Measurements from ENCODE around the gene NAPB.

DNA sequence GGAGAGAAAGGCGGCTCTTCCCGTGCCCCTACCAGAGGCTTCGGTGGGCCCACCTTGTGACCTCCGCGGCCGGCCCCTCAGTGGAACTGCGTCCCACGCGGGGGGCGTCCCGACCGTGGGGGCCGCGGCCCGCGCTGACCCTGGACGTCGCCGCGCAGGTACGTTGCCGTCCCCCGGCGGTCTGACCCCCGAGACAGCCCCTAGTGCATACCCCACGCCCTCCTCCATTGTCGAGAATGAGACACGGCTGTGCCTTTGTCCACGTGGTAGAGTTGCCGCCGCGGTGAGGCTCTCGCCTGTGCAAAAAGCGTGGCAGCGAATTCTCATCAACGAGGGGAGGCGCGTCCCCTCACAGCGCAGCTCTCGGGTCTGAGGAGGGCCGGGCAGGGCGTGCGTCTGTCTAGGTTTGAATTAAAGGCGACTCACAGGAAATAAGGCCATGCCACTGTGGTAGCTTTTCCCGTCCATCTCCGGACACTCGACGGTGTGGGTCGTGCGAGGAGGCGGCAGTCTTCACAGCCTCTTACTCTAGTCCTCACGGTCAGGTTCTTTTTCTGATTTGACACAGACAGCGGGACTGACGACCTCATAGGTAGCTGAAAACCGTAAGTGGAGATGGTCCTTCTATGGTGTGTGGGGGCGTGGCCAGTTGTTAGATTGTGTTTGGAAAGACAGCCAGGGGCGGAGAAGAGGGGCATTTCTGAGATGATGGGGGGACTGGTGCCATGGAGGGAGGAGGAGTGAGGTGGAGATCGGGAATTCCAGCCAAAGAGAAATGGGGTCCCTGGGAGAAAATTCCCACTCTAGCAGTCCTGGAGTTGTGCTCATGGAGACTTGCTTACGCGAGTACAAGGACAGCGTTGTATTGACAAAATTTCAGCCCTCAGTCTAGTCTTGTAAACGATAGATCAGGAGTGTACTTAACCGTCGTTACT is 70.1 kb downstream of the NAPB start:
- TF ChIP-seq, protein P1, sequence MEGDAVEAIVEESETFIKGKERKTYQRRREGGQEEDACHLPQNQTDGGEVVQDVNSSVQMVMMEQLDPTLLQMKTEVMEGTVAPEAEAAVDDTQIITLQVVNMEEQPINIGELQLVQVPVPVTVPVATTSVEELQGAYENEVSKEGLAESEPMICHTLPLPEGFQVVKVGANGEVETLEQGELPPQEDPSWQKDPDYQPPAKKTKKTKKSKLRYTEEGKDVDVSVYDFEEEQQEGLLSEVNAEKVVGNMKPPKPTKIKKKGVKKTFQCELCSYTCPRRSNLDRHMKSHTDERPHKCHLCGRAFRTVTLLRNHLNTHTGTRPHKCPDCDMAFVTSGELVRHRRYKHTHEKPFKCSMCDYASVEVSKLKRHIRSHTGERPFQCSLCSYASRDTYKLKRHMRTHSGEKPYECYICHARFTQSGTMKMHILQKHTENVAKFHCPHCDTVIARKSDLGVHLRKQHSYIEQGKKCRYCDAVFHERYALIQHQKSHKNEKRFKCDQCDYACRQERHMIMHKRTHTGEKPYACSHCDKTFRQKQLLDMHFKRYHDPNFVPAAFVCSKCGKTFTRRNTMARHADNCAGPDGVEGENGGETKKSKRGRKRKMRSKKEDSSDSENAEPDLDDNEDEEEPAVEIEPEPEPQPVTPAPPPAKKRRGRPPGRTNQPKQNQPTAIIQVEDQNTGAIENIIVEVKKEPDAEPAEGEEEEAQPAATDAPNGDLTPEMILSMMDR (conservative IDR thresholded peaks at IDR 0.05; ENCODE audit: low read length): no peak
- TF ChIP-seq EZH2phosphoT487 (IDR thresholded peaks at IDR 0.05; ENCODE audit: borderline replicate concordance): no peak
